22Rv1 (cell line): Measurements from ENCODE around the gene GLCCI1.

ENCODE experiments used
- ZFX ChIP-seq: fragments of 450-650 bp; IDR thresholded peaks from 2 replicates; pipeline ENCODE4 v1.6.1; 2017; ENCODE audit warnings: antibody characterized with exemption, borderline replicate concordance
- TF ChIP-seq, protein P1 (sequence below): fragments of 450-650 bp; IDR thresholded peaks from 2 replicates; pipeline ENCODE4 v1.5.1; 2017; ENCODE audit warnings: mild to moderate bottlenecking

- TF ChIP-seq, protein P1, sequence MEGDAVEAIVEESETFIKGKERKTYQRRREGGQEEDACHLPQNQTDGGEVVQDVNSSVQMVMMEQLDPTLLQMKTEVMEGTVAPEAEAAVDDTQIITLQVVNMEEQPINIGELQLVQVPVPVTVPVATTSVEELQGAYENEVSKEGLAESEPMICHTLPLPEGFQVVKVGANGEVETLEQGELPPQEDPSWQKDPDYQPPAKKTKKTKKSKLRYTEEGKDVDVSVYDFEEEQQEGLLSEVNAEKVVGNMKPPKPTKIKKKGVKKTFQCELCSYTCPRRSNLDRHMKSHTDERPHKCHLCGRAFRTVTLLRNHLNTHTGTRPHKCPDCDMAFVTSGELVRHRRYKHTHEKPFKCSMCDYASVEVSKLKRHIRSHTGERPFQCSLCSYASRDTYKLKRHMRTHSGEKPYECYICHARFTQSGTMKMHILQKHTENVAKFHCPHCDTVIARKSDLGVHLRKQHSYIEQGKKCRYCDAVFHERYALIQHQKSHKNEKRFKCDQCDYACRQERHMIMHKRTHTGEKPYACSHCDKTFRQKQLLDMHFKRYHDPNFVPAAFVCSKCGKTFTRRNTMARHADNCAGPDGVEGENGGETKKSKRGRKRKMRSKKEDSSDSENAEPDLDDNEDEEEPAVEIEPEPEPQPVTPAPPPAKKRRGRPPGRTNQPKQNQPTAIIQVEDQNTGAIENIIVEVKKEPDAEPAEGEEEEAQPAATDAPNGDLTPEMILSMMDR, result no peak
- TF ChIP-seq ZFX, result no peak
These were observed 142.8 kb downstream of the GLCCI1 start for GRCh38 chr7:8111282-8111960.
